ENCODE results near the gene CCNT1.
"Not testable (repeated sequence)": the region's sequence is repeated elsewhere in the genome, so short reads cannot be mapped to it uniquely, and the experiment has no call there.

CCNT1 gene

GRCh38 chr12:48691826-48692487 is 24.6 kb downstream of the CCNT1 start:
- no peak for DNase-seq (ENCODE audit: low read depth in 2 of 2, low spot score in 1 of 2)

- DNase-seq (ENCODE audit: low read depth in 2 of 2, low spot score in 1 of 2), result no peak
These were observed 25.5 kb downstream of the CCNT1 start for GRCh38 chr12:48690990-48691389.

- DNase-seq (ENCODE audit: low read depth in 2 of 2, low spot score in 1 of 2), result no peak
These were observed 26.1 kb downstream of the CCNT1 start for GRCh38 chr12:48690436-48690835.

GRCh38 chr12:48688836-48689235 is 27.7 kb downstream of the CCNT1 start:
- DNase-seq (ENCODE audit: low read depth in 2 of 2, low spot score in 1 of 2), result no peak

- DNase-seq (ENCODE audit: low read depth in 2 of 2, low spot score in 1 of 2), result no peak
These were observed 28.9 kb downstream of the CCNT1 start for GRCh38 chr12:48687592-48687991.

- no peak for DNase-seq (ENCODE audit: low read depth in 2 of 2, low spot score in 1 of 2)
These were observed 29.7 kb downstream of the CCNT1 start for GRCh38 chr12:48686615-48687334.

- DNase-seq (ENCODE audit: low read depth in 2 of 2, low spot score in 1 of 2), result no peak
These were observed 30.4 kb downstream of the CCNT1 start for GRCh38 chr12:48686037-48686595.

GRCh38 chr12:48683534-48683933 is 33.0 kb downstream of the CCNT1 start:
- no peak for DNase-seq (ENCODE audit: low read depth in 2 of 2, low spot score in 1 of 2)

- DNase-seq (ENCODE audit: low read depth in 2 of 2, low spot score in 1 of 2), result no peak
These were observed 33.6 kb downstream of the CCNT1 start for GRCh38 chr12:48682927-48683326.

- not testable (repeated sequence) for DNase-seq (ENCODE audit: low read depth in 2 of 2, low spot score in 1 of 2)
These were observed 34.0 kb downstream of the CCNT1 start for GRCh38 chr12:48682533-48682905.

GRCh38 chr12:48681710-48682532 is 34.6 kb downstream of the CCNT1 start, which contains the start of gene KANSL2:
TSS of gene KANSL2 (minus strand) at chr12:48682238. CDS start at chr12:48681632, 606 bp downstream.
- DNase-seq (ENCODE audit: low read depth in 2 of 2, low spot score in 1 of 2), result peak; percentile 89 to 96

GRCh38 chr12:48681399-48681709 is 35.2 kb downstream of the CCNT1 start:
- DNase-seq (ENCODE audit: low read depth in 2 of 2, low spot score in 1 of 2), result no peak

GRCh38 chr12:48680861-48681260 is 35.6 kb downstream of the CCNT1 start:
- DNase-seq (ENCODE audit: low read depth in 2 of 2, low spot score in 1 of 2), result no peak

- no peak for DNase-seq (ENCODE audit: low read depth in 2 of 2, low spot score in 1 of 2)
These were observed 37.8 kb downstream of the CCNT1 start for GRCh38 chr12:48678551-48679185.

GRCh38 chr12:48671231-48671856 is 45.2 kb downstream of the CCNT1 start:
- no peak for DNase-seq (ENCODE audit: low read depth in 2 of 2, low spot score in 1 of 2)

- no peak for DNase-seq (ENCODE audit: low read depth in 2 of 2, low spot score in 1 of 2)
These were observed 47.5 kb downstream of the CCNT1 start for GRCh38 chr12:48668996-48669395.

GRCh38 chr12:48659863-48660262 is 56.6 kb downstream of the CCNT1 start:
- DNase-seq (ENCODE audit: low read depth in 2 of 2, low spot score in 1 of 2), result no peak

GRCh38 chr12:48651681-48652080 is 64.8 kb downstream of the CCNT1 start:
- no peak for DNase-seq (ENCODE audit: low read depth in 2 of 2, low spot score in 1 of 2)

- not testable (repeated sequence) for DNase-seq (ENCODE audit: low read depth in 2 of 2, low spot score in 1 of 2)
These were observed 71.2 kb downstream of the CCNT1 start for GRCh38 chr12:48645354-48645753.

GRCh38 chr12:48643011-48643410 is 73.5 kb downstream of the CCNT1 start:
- no peak for DNase-seq (ENCODE audit: low read depth in 2 of 2, low spot score in 1 of 2)

All from stimulated activated CD8-positive, alpha-beta memory T cell treated with anti-CD3 and anti-CD28 coated beads, Interleukin-4, amount 100 ng/mL, for 1 hour (primary cell).